Myocyte (in vitro differentiated cells): Measurements from ENCODE around the gene HDHD5. TPM values are rescaled to one million over a fixed set of nuclear protein-coding genes. Genes with fewer than 3 reads are reported as not detected.

Source experiments
- DNase-seq: peaks from one replicate; pipeline ENCODE4 v3.0.0-alpha.2; 2012; ENCODE audit warnings: low read depth
- polyA plus RNA-seq: library from polyadenylated mRNA; unstranded; fragments of >200 nt; gene quantifications from one replicate; pipeline ENCODE4 v1.2.1, GENCODE V29; 2012; ENCODE audit warnings: missing spikeins
- total RNA-seq: library from RNA; depleted of rRNA; stranded (reverse); fragments of >200 nt; gene quantifications from 2 replicates; pipeline ENCODE4 v1.2.3, GENCODE V29; 2014

HDHD5 gene
- 60.1 and 72.0 TPM in 2 replicates for total RNA-seq
- polyA plus RNA-seq: 34.0 TPM

- DNase-seq: peak; percentile 88
Measured at GRCh38 chr22:17158568-17159503, at the start of gene HDHD5. Gene HDHD5, minus strand, starts transcription at chr22:17159277. Its CDS starts 26 bp downstream, at chr22:17159251.

- peak; percentile 53 for DNase-seq
Measured at GRCh38 chr22:17205432-17205831, 46.4 kb upstream of the HDHD5 start.

- no peak for DNase-seq
Measured at GRCh38 chr22:17201285-17201945, 42.3 kb upstream of the HDHD5 start.

GRCh38 chr22:17199003-17199731 lies 40.1 kb upstream of the HDHD5 start:
- DNase-seq: peak; percentile 56

GRCh38 chr22:17198170-17199002 lies 39.3 kb upstream of the HDHD5 start:
- no peak for DNase-seq

GRCh38 chr22:17194213-17194612 lies 35.1 kb upstream of the HDHD5 start:
- DNase-seq: no peak

GRCh38 chr22:17192186-17192585 lies 33.1 kb upstream of the HDHD5 start:
- no peak for DNase-seq

- peak; percentile 41 for DNase-seq
Measured at GRCh38 chr22:17191163-17191784, 32.2 kb upstream of the HDHD5 start.

- DNase-seq: no peak
Measured at GRCh38 chr22:17190702-17191101, 31.6 kb upstream of the HDHD5 start.

GRCh38 chr22:17176715-17177114 lies 17.6 kb upstream of the HDHD5 start:
- DNase-seq: peak; percentile 23

- peak; percentile 23 for DNase-seq
Measured at GRCh38 chr22:17172029-17172833, 13.2 kb upstream of the HDHD5 start.

- DNase-seq: peak; percentile 92
Measured at GRCh38 chr22:17171153-17172028, 12.3 kb upstream of the HDHD5 start.

GRCh38 chr22:17167486-17167885 lies 8.4 kb upstream of the HDHD5 start:
- DNase-seq: no peak

GRCh38 chr22:17164392-17165024 lies 5.4 kb upstream of the HDHD5 start:
- DNase-seq: no peak

- no peak for DNase-seq
Measured at GRCh38 chr22:17162731-17163130, 3.7 kb upstream of the HDHD5 start.

- no peak for DNase-seq
Measured at GRCh38 chr22:17161991-17162390, 2.9 kb upstream of the HDHD5 start.

- peak; percentile 53 for DNase-seq
Measured at GRCh38 chr22:17159504-17159951, 451 bp upstream of the HDHD5 start.

GRCh38 chr22:17158176-17158567 lies 905 bp downstream of the HDHD5 start:
- DNase-seq: no peak
